Activated T-helper 17 cell treated with anti-CD3 and anti-CD28 coated beads, Interleukin-2, amount 50 U/mL, for 72 hours (primary cell): ENCODE results near the gene CCDC201. TPM values are rescaled to one million over a fixed set of nuclear protein-coding genes. Genes with fewer than 3 reads are reported as not detected.
"Not testable (repeated sequence)": the region's sequence is repeated elsewhere in the genome, so short reads cannot be mapped to it uniquely, and the experiment has no call there.

Experiments
- ATAC-seq: fragments of 150-1000 bp; cut with Tn5 transposase; replicated peaks from 2 replicates; pipeline ENCODE4 v1.10.0; 2021; ENCODE audit warnings: mild to moderate bottlenecking, moderate library complexity
- H3K27ac Mint-ChIP-seq: one replicate; pipeline ENCODE4 v1.8.0; 2022; ENCODE audit warnings: mixed read lengths
- H3K27me3 Mint-ChIP-seq: one replicate; pipeline ENCODE4 v1.8.0; 2022; ENCODE audit warnings: mixed read lengths
- H3K36me3 Mint-ChIP-seq: one replicate; pipeline ENCODE4 v1.8.0; 2022; ENCODE audit warnings: low read depth, mild to moderate bottlenecking, mixed read lengths
- H3K4me1 Mint-ChIP-seq: one replicate; pipeline ENCODE4 v1.8.0; 2022; ENCODE audit warnings: mixed read lengths
- H3K4me3 Mint-ChIP-seq: one replicate; pipeline ENCODE4 v1.8.0; 2022; ENCODE audit warnings: mild to moderate bottlenecking, mixed read lengths
- H3K9me3 Mint-ChIP-seq: one replicate; pipeline ENCODE4 v1.8.0; 2022; ENCODE audit warnings: mixed read lengths
- total RNA-seq, 2 donors: library from RNA; stranded (reverse); gene quantifications; one replicate each; pipeline ENCODE4 v1.2.3, GENCODE V29; 2022

Gene CCDC201
- total RNA-seq, 2 donors from 2014 or later, result not detected

GRCh38 chr7:45872116-45873034 lies 507 bp downstream of the CCDC201 start:
- no peaks in the 10 kb centered on the region for H3K36me3 Mint-ChIP-seq
- H3K27me3 Mint-ChIP-seq, result peaks cover 14% of the 10 kb centered on the region
- peaks cover 3% of the 10 kb centered on the region for H3K9me3 Mint-ChIP-seq
- no peaks in the 10 kb centered on the region for H3K4me1 Mint-ChIP-seq
- ATAC-seq, result no peak
- no peak overlapping the region for H3K27ac Mint-ChIP-seq
- H3K4me3 Mint-ChIP-seq, result no peak overlapping the region

GRCh38 chr7:45869426-45869825 lies 3.5 kb downstream of the CCDC201 start:
- Mint-ChIP-seq H3K27me3 (peaks cover 15% of the 10 kb centered on the region), H3K36me3 (no peaks in the 10 kb centered on the region), H3K9me3 (no peaks in the 10 kb centered on the region), H3K27ac (no peak overlapping the region), H3K4me1 (no peaks in the 10 kb centered on the region), H3K4me3 (no peak overlapping the region)
- no peak for ATAC-seq

GRCh38 chr7:45867471-45867870 lies 5.4 kb downstream of the CCDC201 start:
- Mint-ChIP-seq H3K4me1 (no peaks in the 10 kb centered on the region), H3K27ac (no peak overlapping the region), H3K27me3 (peaks cover 27% of the 10 kb centered on the region), H3K4me3 (no peak overlapping the region), H3K36me3 (no peaks in the 10 kb centered on the region), H3K9me3 (no peaks in the 10 kb centered on the region)
- ATAC-seq, result no peak

- Mint-ChIP-seq H3K27ac (no peak overlapping the region), H3K27me3 (peaks cover 24% of the 10 kb centered on the region), H3K9me3 (no peaks in the 10 kb centered on the region), H3K4me1 (no peaks in the 10 kb centered on the region), H3K4me3 (no peak overlapping the region), H3K36me3 (no peaks in the 10 kb centered on the region)
- no peak for ATAC-seq
These were observed 7.1 kb downstream of the CCDC201 start for GRCh38 chr7:45865594-45866410.

- no peaks in the 10 kb centered on the region for H3K9me3 Mint-ChIP-seq
- no peak for ATAC-seq
- H3K4me3 Mint-ChIP-seq, result no peak overlapping the region
- H3K4me1 Mint-ChIP-seq, result no peaks in the 10 kb centered on the region
- no peaks in the 10 kb centered on the region for H3K36me3 Mint-ChIP-seq
- H3K27ac Mint-ChIP-seq, result no peak overlapping the region
- peaks cover 27% of the 10 kb centered on the region for H3K27me3 Mint-ChIP-seq
These were observed 9.2 kb downstream of the CCDC201 start for GRCh38 chr7:45863715-45864114.

- not testable (repeated sequence) for H3K4me3 Mint-ChIP-seq, H3K36me3 Mint-ChIP-seq, H3K4me1 Mint-ChIP-seq, ATAC-seq, H3K9me3 Mint-ChIP-seq, H3K27ac Mint-ChIP-seq
- peaks cover 21% of the 10 kb centered on the region for H3K27me3 Mint-ChIP-seq
These were observed 16.0 kb downstream of the CCDC201 start for GRCh38 chr7:45856888-45857287.

GRCh38 chr7:45855680-45856079 lies 17.2 kb downstream of the CCDC201 start:
- H3K27ac Mint-ChIP-seq, H3K4me1 Mint-ChIP-seq, H3K4me3 Mint-ChIP-seq, H3K9me3 Mint-ChIP-seq, H3K36me3 Mint-ChIP-seq, ATAC-seq: not testable (repeated sequence)
- H3K27me3 Mint-ChIP-seq, result peaks cover 19% of the 10 kb centered on the region

- H3K27ac Mint-ChIP-seq, result peak overlapping the region; percentile 36
- H3K9me3 Mint-ChIP-seq, H3K4me3 Mint-ChIP-seq, ATAC-seq, H3K36me3 Mint-ChIP-seq, H3K4me1 Mint-ChIP-seq: not testable (repeated sequence)
- H3K27me3 Mint-ChIP-seq, result peaks cover 13% of the 10 kb centered on the region
These were observed 19.4 kb downstream of the CCDC201 start for GRCh38 chr7:45853491-45853890.

- Mint-ChIP-seq H3K27me3 (peaks cover 13% of the 10 kb centered on the region), H3K27ac (peak overlapping the region; percentile 36)
- H3K9me3 Mint-ChIP-seq, H3K4me3 Mint-ChIP-seq, H3K4me1 Mint-ChIP-seq, H3K36me3 Mint-ChIP-seq, ATAC-seq: not testable (repeated sequence)
These were observed 19.9 kb downstream of the CCDC201 start for GRCh38 chr7:45852984-45853383.

- not testable (repeated sequence) for H3K27ac Mint-ChIP-seq, H3K9me3 Mint-ChIP-seq, H3K4me1 Mint-ChIP-seq, ATAC-seq, H3K4me3 Mint-ChIP-seq, H3K36me3 Mint-ChIP-seq
- H3K27me3 Mint-ChIP-seq, result peaks cover 10% of the 10 kb centered on the region
These were observed 24.1 kb downstream of the CCDC201 start for GRCh38 chr7:45848734-45849133.

- not testable (repeated sequence) for H3K27ac Mint-ChIP-seq, H3K36me3 Mint-ChIP-seq, ATAC-seq, H3K27me3 Mint-ChIP-seq, H3K9me3 Mint-ChIP-seq, H3K4me1 Mint-ChIP-seq, H3K4me3 Mint-ChIP-seq
These were observed 26.3 kb downstream of the CCDC201 start for GRCh38 chr7:45846536-45846935.

GRCh38 chr7:45841926-45842717 lies 30.8 kb downstream of the CCDC201 start:
- H3K4me1 Mint-ChIP-seq, H3K27me3 Mint-ChIP-seq: not testable (repeated sequence)

GRCh38 chr7:45838852-45839251 lies 34.0 kb downstream of the CCDC201 start:
- H3K4me3 Mint-ChIP-seq, H3K27me3 Mint-ChIP-seq, H3K9me3 Mint-ChIP-seq, H3K4me1 Mint-ChIP-seq, H3K36me3 Mint-ChIP-seq, ATAC-seq, H3K27ac Mint-ChIP-seq: not testable (repeated sequence)

More at GRCh38 chr7:45841926-45842717, 30.8 kb downstream of the CCDC201 start:
- not testable (repeated sequence) for H3K36me3 Mint-ChIP-seq, H3K9me3 Mint-ChIP-seq, H3K4me3 Mint-ChIP-seq, H3K27ac Mint-ChIP-seq, ATAC-seq

- H3K9me3 Mint-ChIP-seq, H3K4me3 Mint-ChIP-seq, H3K27me3 Mint-ChIP-seq, H3K4me1 Mint-ChIP-seq, ATAC-seq, H3K36me3 Mint-ChIP-seq, H3K27ac Mint-ChIP-seq: not testable (repeated sequence)
These were observed 40.3 kb downstream of the CCDC201 start for GRCh38 chr7:45832433-45833177.
